Endothelial cell (in vitro differentiated cells): Measurements from ENCODE around the gene ELOVL6. TPM values are rescaled to one million over a fixed set of nuclear protein-coding genes. Genes with fewer than 3 reads are reported as not detected.

Experiments
- DNase-seq: peaks from one replicate; pipeline ENCODE4 v3.0.0; 2021; ENCODE audit warnings: low spot score
- H3K27ac Mint-ChIP-seq: one replicate; pipeline ENCODE4 v1.8.0; 2021; ENCODE audit warnings: mixed read lengths, inconsistent platforms; ENCODE audit not compliant: unreplicated experiment
- H3K27me3 Mint-ChIP-seq: one replicate; pipeline ENCODE4 v1.8.0; 2021; ENCODE audit warnings: mild to moderate bottlenecking, moderate library complexity, mixed read lengths, inconsistent platforms; ENCODE audit not compliant: unreplicated experiment
- H3K36me3 Mint-ChIP-seq: one replicate; pipeline ENCODE4 v1.8.0; 2021; ENCODE audit warnings: mild to moderate bottlenecking, low read depth, mixed read lengths, inconsistent platforms; ENCODE audit not compliant: unreplicated experiment
- H3K4me1 Mint-ChIP-seq: one replicate; pipeline ENCODE4 v1.8.0; 2021; ENCODE audit warnings: mild to moderate bottlenecking, mixed read lengths, inconsistent platforms; ENCODE audit not compliant: unreplicated experiment
- H3K4me3 Mint-ChIP-seq: one replicate; pipeline ENCODE4 v1.8.0; 2021; ENCODE audit warnings: mild to moderate bottlenecking, mixed read lengths, inconsistent platforms; ENCODE audit not compliant: unreplicated experiment
- H3K9me3 Mint-ChIP-seq: one replicate; pipeline ENCODE4 v1.8.0; 2021; ENCODE audit warnings: mixed read lengths, inconsistent platforms; ENCODE audit not compliant: unreplicated experiment
- total RNA-seq: library from RNA; stranded (reverse); fragmentation: NEBNext Ultra II Directional; extraction: Animal tissue kit (Norgen Biotek cat#: 25700); gene quantifications from one replicate; pipeline ENCODE4 v1.2.1, GENCODE V29; 2021; ENCODE audit not compliant: unreplicated experiment
- TF ChIP-seq, protein P1 (sequence below): fragments of 200-600 bp; sonication (generic); IDR thresholded peaks from one replicate; pipeline ENCODE4 v1.5.0; 2021; ENCODE audit warnings: antibody characterized with exemption; ENCODE audit not compliant: unreplicated experiment

The ELOVL6 gene
- total RNA-seq, 1 donor from 2014 or later = 31.0 TPM

DNA sequence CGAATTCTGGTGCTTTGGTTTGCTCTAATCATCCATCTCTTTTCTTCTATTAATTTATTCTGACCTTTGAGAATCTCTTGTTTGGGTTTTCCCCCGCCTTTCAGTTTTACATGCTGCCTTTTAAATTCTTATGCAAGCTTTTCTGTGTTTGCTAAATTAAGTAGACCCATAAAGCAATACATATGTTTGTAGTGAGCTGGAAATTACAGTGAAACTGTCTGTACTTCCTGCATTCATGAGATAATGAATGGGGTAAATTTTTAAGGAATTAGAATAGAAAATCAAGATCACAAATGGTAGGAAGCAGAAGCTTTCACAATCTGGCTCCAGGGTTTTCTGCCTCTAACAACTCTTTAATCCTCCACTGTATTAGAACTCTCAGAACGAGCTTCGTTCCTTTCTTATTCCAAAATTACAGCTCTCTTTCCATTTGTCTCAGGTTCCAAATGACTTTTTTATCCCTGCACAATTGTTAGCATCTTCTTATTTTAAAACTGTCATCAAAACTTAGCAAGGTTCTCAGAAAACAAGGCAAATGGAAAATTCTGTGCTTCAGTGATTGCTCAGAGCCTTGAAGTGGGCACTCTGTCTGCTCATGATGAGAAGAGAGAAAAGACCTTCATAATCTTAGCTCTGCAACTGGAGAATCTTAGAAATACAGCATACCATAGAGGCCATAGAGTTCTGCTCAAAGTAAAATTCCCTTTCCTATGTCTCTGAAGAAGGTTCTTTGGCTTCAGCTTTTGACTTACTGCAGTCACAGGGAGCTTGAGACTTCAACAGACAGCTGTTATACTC is 177.6 kb downstream of the ELOVL6 start:
- TF ChIP-seq, protein P1, sequence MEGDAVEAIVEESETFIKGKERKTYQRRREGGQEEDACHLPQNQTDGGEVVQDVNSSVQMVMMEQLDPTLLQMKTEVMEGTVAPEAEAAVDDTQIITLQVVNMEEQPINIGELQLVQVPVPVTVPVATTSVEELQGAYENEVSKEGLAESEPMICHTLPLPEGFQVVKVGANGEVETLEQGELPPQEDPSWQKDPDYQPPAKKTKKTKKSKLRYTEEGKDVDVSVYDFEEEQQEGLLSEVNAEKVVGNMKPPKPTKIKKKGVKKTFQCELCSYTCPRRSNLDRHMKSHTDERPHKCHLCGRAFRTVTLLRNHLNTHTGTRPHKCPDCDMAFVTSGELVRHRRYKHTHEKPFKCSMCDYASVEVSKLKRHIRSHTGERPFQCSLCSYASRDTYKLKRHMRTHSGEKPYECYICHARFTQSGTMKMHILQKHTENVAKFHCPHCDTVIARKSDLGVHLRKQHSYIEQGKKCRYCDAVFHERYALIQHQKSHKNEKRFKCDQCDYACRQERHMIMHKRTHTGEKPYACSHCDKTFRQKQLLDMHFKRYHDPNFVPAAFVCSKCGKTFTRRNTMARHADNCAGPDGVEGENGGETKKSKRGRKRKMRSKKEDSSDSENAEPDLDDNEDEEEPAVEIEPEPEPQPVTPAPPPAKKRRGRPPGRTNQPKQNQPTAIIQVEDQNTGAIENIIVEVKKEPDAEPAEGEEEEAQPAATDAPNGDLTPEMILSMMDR = no peak
- no peaks in the 10 kb centered on the region for H3K36me3 Mint-ChIP-seq
- H3K4me3 Mint-ChIP-seq = no peak overlapping the region
- DNase-seq = no peak
- no peaks in the 10 kb centered on the region for H3K27me3 Mint-ChIP-seq
- no peaks in the 10 kb centered on the region for H3K4me1 Mint-ChIP-seq
- no peak overlapping the region for H3K27ac Mint-ChIP-seq
- H3K9me3 Mint-ChIP-seq = no peaks in the 10 kb centered on the region

GRCh38 chr4:110020139-110020538 is 178.3 kb downstream of the ELOVL6 start:
- H3K36me3 Mint-ChIP-seq = no peaks in the 10 kb centered on the region
- DNase-seq = no peak
- H3K9me3 Mint-ChIP-seq = no peaks in the 10 kb centered on the region
- H3K27me3 Mint-ChIP-seq = no peaks in the 10 kb centered on the region
- H3K4me3 Mint-ChIP-seq = no peak overlapping the region
- H3K27ac Mint-ChIP-seq = no peak overlapping the region
- TF ChIP-seq, protein P1 = no peak
- no peaks in the 10 kb centered on the region for H3K4me1 Mint-ChIP-seq

GRCh38 chr4:110019153-110019552 is 179.3 kb downstream of the ELOVL6 start:
- Mint-ChIP-seq H3K4me3 (no peak overlapping the region), H3K4me1 (no peaks in the 10 kb centered on the region), H3K9me3 (no peaks in the 10 kb centered on the region), H3K27me3 (no peaks in the 10 kb centered on the region), H3K36me3 (no peaks in the 10 kb centered on the region), H3K27ac (no peak overlapping the region)
- no peak for DNase-seq
- TF ChIP-seq, protein P1 = no peak

- no peaks in the 10 kb centered on the region for H3K9me3 Mint-ChIP-seq
- no peak overlapping the region for H3K4me3 Mint-ChIP-seq
- no peaks in the 10 kb centered on the region for H3K4me1 Mint-ChIP-seq
- no peak for DNase-seq
- TF ChIP-seq, protein P1 = no peak
- H3K36me3 Mint-ChIP-seq = no peaks in the 10 kb centered on the region
- no peaks in the 10 kb centered on the region for H3K27me3 Mint-ChIP-seq
- H3K27ac Mint-ChIP-seq = no peak overlapping the region
Measured at GRCh38 chr4:110014233-110014632, 184.2 kb downstream of the ELOVL6 start.

- H3K36me3 Mint-ChIP-seq = no peaks in the 10 kb centered on the region
- no peak overlapping the region for H3K27ac Mint-ChIP-seq
- no peaks in the 10 kb centered on the region for H3K4me1 Mint-ChIP-seq
- H3K27me3 Mint-ChIP-seq = no peaks in the 10 kb centered on the region
- H3K9me3 Mint-ChIP-seq = no peaks in the 10 kb centered on the region
- TF ChIP-seq, protein P1 = no peak
- no peak overlapping the region for H3K4me3 Mint-ChIP-seq
- DNase-seq = no peak
Measured at GRCh38 chr4:110012917-110013316, 185.5 kb downstream of the ELOVL6 start.
